ENCODE results near the gene SYNE2.

SYNE2 gene

DNA sequence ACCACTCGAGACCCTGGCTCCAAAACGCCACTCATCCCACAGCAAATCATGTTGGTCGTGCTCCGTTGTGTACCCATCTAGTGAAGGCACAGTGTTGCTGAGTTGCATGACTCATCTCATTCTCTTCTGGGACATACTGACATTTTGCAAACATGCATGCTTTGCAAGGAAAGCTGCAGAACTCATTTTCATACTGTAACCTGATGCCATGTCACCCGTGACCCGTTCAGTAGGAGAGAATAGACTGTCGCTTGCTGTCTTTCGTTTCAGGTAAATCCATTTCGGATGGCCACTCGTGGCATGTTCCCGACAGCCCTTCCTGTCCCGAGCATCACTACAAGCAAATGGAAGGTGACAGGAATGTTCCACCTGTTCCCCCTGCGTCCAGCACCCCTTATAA is 363.2 kb downstream of the SYNE2 start:
- H3K4me3 ChIP-seq (ENCODE audit: low read depth, low read length): no peak overlapping the region
- DNase-seq (ENCODE audit: low read depth, low spot score): no peak
- TF ChIP-seq, protein P1, sequence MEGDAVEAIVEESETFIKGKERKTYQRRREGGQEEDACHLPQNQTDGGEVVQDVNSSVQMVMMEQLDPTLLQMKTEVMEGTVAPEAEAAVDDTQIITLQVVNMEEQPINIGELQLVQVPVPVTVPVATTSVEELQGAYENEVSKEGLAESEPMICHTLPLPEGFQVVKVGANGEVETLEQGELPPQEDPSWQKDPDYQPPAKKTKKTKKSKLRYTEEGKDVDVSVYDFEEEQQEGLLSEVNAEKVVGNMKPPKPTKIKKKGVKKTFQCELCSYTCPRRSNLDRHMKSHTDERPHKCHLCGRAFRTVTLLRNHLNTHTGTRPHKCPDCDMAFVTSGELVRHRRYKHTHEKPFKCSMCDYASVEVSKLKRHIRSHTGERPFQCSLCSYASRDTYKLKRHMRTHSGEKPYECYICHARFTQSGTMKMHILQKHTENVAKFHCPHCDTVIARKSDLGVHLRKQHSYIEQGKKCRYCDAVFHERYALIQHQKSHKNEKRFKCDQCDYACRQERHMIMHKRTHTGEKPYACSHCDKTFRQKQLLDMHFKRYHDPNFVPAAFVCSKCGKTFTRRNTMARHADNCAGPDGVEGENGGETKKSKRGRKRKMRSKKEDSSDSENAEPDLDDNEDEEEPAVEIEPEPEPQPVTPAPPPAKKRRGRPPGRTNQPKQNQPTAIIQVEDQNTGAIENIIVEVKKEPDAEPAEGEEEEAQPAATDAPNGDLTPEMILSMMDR (IDR thresholded peaks at IDR 0.05; ENCODE audit: low read depth, low read length): no peak
- in situ Hi-C loops (cut with HindIII; ENCODE audit: low sequenced_read_pairs): no loop called here

DNA sequence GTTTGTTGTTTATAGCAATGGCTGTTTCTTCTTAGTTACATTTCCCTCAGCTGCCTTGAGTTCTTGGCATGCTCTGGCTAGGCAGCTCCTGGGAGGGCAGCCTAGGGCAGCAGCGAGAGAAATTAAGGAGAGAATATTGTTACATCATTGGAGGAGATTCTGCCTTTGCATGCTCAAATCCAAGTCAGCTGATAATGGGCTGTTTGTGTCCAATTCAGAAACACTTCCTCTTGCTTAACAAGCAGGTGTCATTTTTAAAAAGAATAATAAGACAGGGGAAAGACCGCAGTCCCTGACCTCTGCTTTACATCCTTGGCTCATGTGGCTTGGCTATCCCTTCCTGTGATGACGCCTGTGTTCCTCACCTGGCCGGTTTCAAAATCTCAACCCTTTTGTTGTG is 364.5 kb downstream of the SYNE2 start:
- no peak overlapping the region for H3K4me3 ChIP-seq (ENCODE audit: low read depth, low read length)
- no peak for DNase-seq (ENCODE audit: low read depth, low spot score)
- in situ Hi-C loops (cut with HindIII; ENCODE audit: low sequenced_read_pairs): no loop called here
- TF ChIP-seq, protein P1 (IDR thresholded peaks at IDR 0.05; ENCODE audit: low read depth, low read length): no peak

DNA sequence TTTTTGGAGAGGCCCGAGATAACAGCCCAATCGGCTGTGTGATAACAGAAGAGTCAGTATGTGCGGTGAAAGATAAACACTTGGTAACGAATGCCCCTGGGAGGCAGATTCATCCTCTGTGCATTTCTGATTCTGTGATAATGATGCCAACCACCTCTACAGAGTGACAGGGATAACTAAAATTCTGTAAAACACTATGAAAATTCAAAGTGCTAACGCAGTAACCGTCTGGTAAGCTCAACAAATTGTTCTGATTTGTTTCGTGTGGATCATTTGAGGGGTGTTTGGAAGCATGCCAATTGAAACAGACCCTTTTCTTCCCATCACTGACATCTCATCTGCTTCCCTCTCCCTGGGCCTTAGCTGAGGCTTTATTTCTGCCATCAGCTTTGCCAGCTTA is 365.0 kb downstream of the SYNE2 start:
- no peak for DNase-seq (ENCODE audit: low read depth, low spot score)
- in situ Hi-C loops (cut with HindIII; ENCODE audit: low sequenced_read_pairs): no loop called here
- H3K4me3 ChIP-seq (ENCODE audit: low read depth, low read length): no peak overlapping the region
- TF ChIP-seq, protein P1 (IDR thresholded peaks at IDR 0.05; ENCODE audit: low read depth, low read length): no peak

DNA sequence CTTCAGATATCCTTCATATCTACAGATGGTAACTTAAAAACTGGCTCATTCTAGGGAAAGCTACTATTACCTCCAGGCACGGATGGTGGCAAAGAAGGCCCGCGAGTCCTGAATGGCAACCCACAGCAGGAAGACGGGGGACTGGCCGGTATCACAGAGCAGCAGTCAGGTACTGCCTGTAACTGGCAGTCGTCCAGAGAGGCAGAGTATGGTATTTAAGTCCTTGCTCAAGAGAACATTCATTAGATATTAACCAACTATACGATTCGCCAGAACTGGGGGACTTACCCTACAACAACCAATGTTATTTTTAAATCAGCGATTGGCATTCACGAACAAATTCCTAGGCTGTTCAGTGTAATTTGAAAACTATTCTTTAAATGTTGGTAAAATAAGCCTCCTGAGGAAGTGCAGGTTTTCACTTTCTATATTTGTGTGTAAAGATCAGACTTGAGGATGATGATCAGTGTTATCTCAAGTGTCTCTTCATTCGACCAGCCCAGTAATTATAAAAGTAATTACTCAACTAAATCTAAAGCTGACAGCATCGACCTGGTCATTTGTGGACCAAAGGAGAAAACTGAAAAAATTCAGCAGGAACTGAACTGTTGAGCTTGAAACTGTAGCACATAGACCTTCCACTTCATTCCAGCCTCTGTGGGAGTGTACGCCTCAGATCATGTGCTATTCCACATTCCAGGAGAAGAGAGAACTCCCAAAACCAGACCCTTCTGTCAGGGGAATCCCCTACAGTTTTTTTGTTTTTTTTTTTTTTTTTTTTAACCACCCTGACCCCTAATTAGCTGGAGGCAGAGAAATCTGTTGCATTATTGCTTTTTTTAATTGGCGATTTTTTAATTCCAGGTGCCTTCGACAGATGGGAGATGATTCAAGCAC is 365.8 kb downstream of the SYNE2 start:
- no peak overlapping the region for H3K4me3 ChIP-seq (ENCODE audit: low read depth, low read length)
- TF ChIP-seq, protein P1 (IDR thresholded peaks at IDR 0.05; ENCODE audit: low read depth, low read length): no peak
- no peak for DNase-seq (ENCODE audit: low read depth, low spot score)
- in situ Hi-C loops (cut with HindIII; ENCODE audit: low sequenced_read_pairs): no loop called here

DNA sequence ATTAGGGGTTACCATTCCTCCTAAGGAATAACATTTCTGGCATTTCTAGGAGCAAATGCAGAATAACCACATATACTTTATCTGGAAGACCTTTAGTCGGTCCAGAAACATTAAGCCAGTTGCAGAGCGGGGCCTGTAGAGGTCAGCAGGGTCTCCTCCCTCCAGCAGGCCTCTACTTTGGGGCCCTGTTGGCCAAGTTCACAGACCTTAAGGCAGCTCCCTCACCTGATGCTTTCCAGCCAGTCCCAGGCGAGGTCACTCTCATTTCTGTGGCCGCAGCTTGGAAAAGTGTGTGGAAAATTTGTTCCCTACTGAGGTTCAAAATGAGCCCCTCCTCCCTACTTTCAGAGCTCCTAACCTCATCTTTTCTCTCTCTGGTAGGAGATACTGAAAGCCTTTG is 367.3 kb downstream of the SYNE2 start:
- TF ChIP-seq, protein P1 (IDR thresholded peaks at IDR 0.05; ENCODE audit: low read depth, low read length): no peak
- H3K4me3 ChIP-seq (ENCODE audit: low read depth, low read length): no peak overlapping the region
- in situ Hi-C loops (cut with HindIII; ENCODE audit: low sequenced_read_pairs): no loop called here

DNA sequence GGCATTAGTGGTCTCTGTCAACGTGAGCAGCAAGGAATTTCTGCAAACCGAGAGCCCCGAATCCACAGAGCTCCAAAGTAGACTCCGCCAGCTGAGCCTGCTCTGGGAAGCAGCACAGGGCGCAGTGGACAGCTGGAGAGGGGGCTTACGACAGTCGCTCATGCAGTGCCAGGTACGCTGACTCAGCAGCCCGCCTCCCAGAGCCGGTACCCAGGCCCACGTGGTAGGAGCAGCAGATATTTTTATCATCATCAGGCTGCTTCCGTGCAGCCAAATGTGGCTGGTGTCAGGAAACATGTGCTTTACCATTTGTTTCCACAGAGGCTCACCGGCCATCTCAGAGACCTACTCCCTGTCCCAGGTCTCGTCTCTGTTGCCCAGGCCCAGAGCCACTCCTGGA is 367.7 kb downstream of the SYNE2 start:
- in situ Hi-C loops (cut with HindIII; ENCODE audit: low sequenced_read_pairs): no loop called here
- no peak for DNase-seq (ENCODE audit: low read depth, low spot score)
- no peak overlapping the region for H3K4me3 ChIP-seq (ENCODE audit: low read depth, low read length)
- TF ChIP-seq, protein P1 (IDR thresholded peaks at IDR 0.05; ENCODE audit: low read depth, low read length): no peak

More for the DNA sequence above, 367.3 kb downstream of the SYNE2 start:
- DNase-seq (ENCODE audit: low read depth, low spot score): no peak

Data from astrocyte of the spinal cord (primary cell).